B cell (primary cell): Measurements from ENCODE around the gene UGT1A9. TPM values are rescaled to one million over a fixed set of nuclear protein-coding genes. Genes with fewer than 3 reads are reported as not detected.

Source experiments
- ATAC-seq: fragments of 200-7000 bp; cut with Tn5 transposase; one replicate; pipeline ENCODE4 v1.10.0; 2021; ENCODE audit warnings: low read depth, mild to moderate bottlenecking, moderate number of reproducible peaks, moderate library complexity
- CTCF ChIA-PET: fragments of 350-600 bp; sonication (Branson Sonifier 250); formaldehyde crosslinking; loops from one replicate; lab custom pipeline; 2021; ENCODE audit warnings: antibody characterized with exemption, inconsistent platforms; lab: Charles Lee
- POLR2A ChIA-PET: fragments of 350-600 bp; sonication (Branson Sonifier 250); formaldehyde crosslinking; loops from one replicate; lab custom pipeline; 2021; ENCODE audit warnings: antibody characterized with exemption; lab: Charles Lee
- DNase-seq: peaks from one replicate; pipeline ENCODE4 v3.0.0; 2013
- H2AFZ ChIP-seq: 2 replicates; pipeline ENCODE4 v1.6.1; 2012; ENCODE audit warnings: mild to moderate bottlenecking, low read depth, low read length; ENCODE audit not compliant: insufficient read depth, poor library complexity, severe bottlenecking
- H3K27ac ChIP-seq, 2 donors: 1 replicate in 1 of 2; 2 replicates in 1 of 2; pipeline ENCODE4 v1.5.1; 2012 to 2013; ENCODE audit warnings: low read length in 2 of 2, mild to moderate bottlenecking in 2 of 2, moderate library complexity in 1 of 2
- H3K27me3 ChIP-seq, 4 experiments: fragments of 200-600 bp in 1 of 4; sonication (generic) in 1 of 4; replicated peaks in 1 of 4; 1 replicate in 2 of 4; 2 replicates in 2 of 4; pipeline versions ENCODE4 v1.6.1 to v1.7.0; 2013 to 2016; ENCODE audit warnings: low read length in 3 of 4, mild to moderate bottlenecking in 2 of 4, mixed read lengths in 1 of 4, moderate library complexity in 1 of 4; ENCODE audit not compliant: insufficient read depth in 4 of 4, control insufficient read depth in 3 of 4; ENCODE audit errors: control extremely low read depth in 1 of 4
- H3K36me3 ChIP-seq, 2 experiments: replicated peaks in 1 of 2; 1 replicate in 1 of 2; 2 replicates in 1 of 2; pipeline versions ENCODE4 v1.6.1 to v1.7.1; 2013; ENCODE audit warnings: low read length in 1 of 2; ENCODE audit not compliant: insufficient read depth in 2 of 2, control insufficient read depth in 1 of 2; ENCODE audit errors: control extremely low read depth in 1 of 2, extremely low read depth in 1 of 2
- H3K4me1 ChIP-seq, 2 donors: fragments of 200-600 bp in 1 of 2; sonication (generic) in 1 of 2; 1 replicate in 1 of 2; 2 replicates in 1 of 2; pipeline versions ENCODE4 v1.5.1 to v1.6.1; 2013 to 2017; ENCODE audit warnings: low read length in 2 of 2; ENCODE audit not compliant: control insufficient read depth in 2 of 2, insufficient read depth in 2 of 2
- H3K4me2 ChIP-seq: replicated peaks from 2 replicates; pipeline ENCODE3; 2012; ENCODE audit warnings: mild to moderate bottlenecking, low read depth, low read length; ENCODE audit not compliant: poor library complexity, severe bottlenecking
- H3K4me3 ChIP-seq, 5 experiments: fragments of 200-600 bp in 1 of 5; sonication (generic) in 1 of 5; 1 replicate in 3 of 5; 2 replicates in 2 of 5; pipeline versions ENCODE4 v1.5.1 to v1.7.0; 2011 to 2016; ENCODE audit warnings: low read length in 4 of 5, mild to moderate bottlenecking in 4 of 5, low read depth in 2 of 5, control low read depth in 1 of 5, moderate library complexity in 1 of 5; ENCODE audit not compliant: insufficient read depth in 1 of 5; ENCODE audit errors: control extremely low read depth in 1 of 5, extremely low read depth in 1 of 5
- H3K79me2 ChIP-seq: fragments of 200-600 bp; sonication (generic); one replicate; pipeline ENCODE4 v1.6.0; 2016; ENCODE audit warnings: low read length; ENCODE audit not compliant: control insufficient read depth, insufficient read depth
- H3K9ac ChIP-seq: fragments of 200-600 bp; sonication (generic); 2 replicates; pipeline ENCODE4 v1.6.1; 2017; ENCODE audit warnings: mild to moderate bottlenecking, low read length, moderate library complexity
- H3K9me3 ChIP-seq, 3 donors: one replicate each; pipeline versions ENCODE4 v1.6.1 to v1.7.1; 2013; ENCODE audit warnings: low read length in 2 of 3; ENCODE audit not compliant: control insufficient read depth in 2 of 3, insufficient read depth in 1 of 3; ENCODE audit errors: control extremely low read depth in 1 of 3
- H4K20me1 ChIP-seq: 2 replicates; pipeline ENCODE4 v1.6.0; 2012; ENCODE audit warnings: mild to moderate bottlenecking, low read length; ENCODE audit not compliant: insufficient read depth, control insufficient read depth, poor library complexity, severe bottlenecking
- H3K27ac Mint-ChIP-seq: one replicate; pipeline ENCODE4 v1.8.0; 2021; ENCODE audit warnings: mixed read lengths
- H3K27me3 Mint-ChIP-seq: one replicate; pipeline ENCODE4 v1.8.0; 2021; ENCODE audit warnings: mixed read lengths
- H3K4me1 Mint-ChIP-seq: one replicate; pipeline ENCODE4 v1.8.0; 2021; ENCODE audit warnings: mixed read lengths
- H3K4me3 Mint-ChIP-seq: one replicate; pipeline ENCODE4 v1.8.0; 2021; ENCODE audit warnings: mixed read lengths
- H3K9me3 Mint-ChIP-seq: one replicate; pipeline ENCODE4 v1.8.0; 2022; ENCODE audit warnings: mixed read lengths; ENCODE audit not compliant: insufficient read depth
- EZH2 ChIP-seq: IDR thresholded peaks from 2 replicates; pipeline ENCODE4 v1.6.1; 2012; ENCODE audit warnings: borderline replicate concordance, low read depth, mild to moderate bottlenecking, moderate library complexity, low read length; ENCODE audit not compliant: insufficient read depth, poor library complexity, severe bottlenecking
- WGBS: methylation state at CpG from one replicate; pipeline ENCODE4 v1.1.5; 2013; ENCODE audit warnings: missing lambda C conversion rate; ENCODE audit not compliant: insufficient coverage; 5-methylcytosine and 5-hydroxymethylcytosine counted together
- intact Hi-C: fragments of 100-400 bp; cut with micrococcal nuclease; formaldehyde crosslinking; loops from one replicate; pipeline ENCODE4 v1.10.0; 2022
- polyA plus RNA-seq: library from polyadenylated mRNA; depleted of rRNA; stranded (reverse); fragments of >200 nt; gene quantifications from 2 replicates; pipeline ENCODE4 v1.2.3, GENCODE V29; 2012
- total RNA-seq, 2 donors: library from RNA; stranded (reverse); fragments of 120-200 nt in 1 of 2; gene quantifications; 1 replicate in 1 of 2; 2 replicates in 1 of 2; pipeline versions ENCODE4 v1.2.3 to v1.2.4, GENCODE V29; 2013 to 2022
- TF ChIP-seq, protein P1 (sequence below): fragments of 200-600 bp; IDR thresholded peaks from one replicate; pipeline ENCODE4 v1.8.0; 2022; ENCODE audit warnings: antibody characterized with exemption, mild to moderate bottlenecking

Gene UGT1A9
- total and polyA plus RNA-seq, 2 donors (not counting 1 experiment from before 2014, with no cell fraction given): not detected

- no peaks in the 10 kb centered on the region for H3K9me3 Mint-ChIP-seq
- H3K27ac Mint-ChIP-seq: no peak overlapping the region
- H3K27me3 ChIP-seq: no peaks in the 10 kb centered on the region
- no peaks in the 10 kb centered on the region for H3K9me3 ChIP-seq
- H3K36me3 ChIP-seq: no peaks in the 10 kb centered on the region
- H3K4me1 ChIP-seq: no peaks in the 10 kb centered on the region
- H3K4me3 Mint-ChIP-seq: no peak overlapping the region
- 98% methylated on average over 5 of the region's 6 CpGs for WGBS
- H3K27ac ChIP-seq: no peak overlapping the region
- CTCF ChIA-PET: no interaction called here
- TF ChIP-seq, protein P1, sequence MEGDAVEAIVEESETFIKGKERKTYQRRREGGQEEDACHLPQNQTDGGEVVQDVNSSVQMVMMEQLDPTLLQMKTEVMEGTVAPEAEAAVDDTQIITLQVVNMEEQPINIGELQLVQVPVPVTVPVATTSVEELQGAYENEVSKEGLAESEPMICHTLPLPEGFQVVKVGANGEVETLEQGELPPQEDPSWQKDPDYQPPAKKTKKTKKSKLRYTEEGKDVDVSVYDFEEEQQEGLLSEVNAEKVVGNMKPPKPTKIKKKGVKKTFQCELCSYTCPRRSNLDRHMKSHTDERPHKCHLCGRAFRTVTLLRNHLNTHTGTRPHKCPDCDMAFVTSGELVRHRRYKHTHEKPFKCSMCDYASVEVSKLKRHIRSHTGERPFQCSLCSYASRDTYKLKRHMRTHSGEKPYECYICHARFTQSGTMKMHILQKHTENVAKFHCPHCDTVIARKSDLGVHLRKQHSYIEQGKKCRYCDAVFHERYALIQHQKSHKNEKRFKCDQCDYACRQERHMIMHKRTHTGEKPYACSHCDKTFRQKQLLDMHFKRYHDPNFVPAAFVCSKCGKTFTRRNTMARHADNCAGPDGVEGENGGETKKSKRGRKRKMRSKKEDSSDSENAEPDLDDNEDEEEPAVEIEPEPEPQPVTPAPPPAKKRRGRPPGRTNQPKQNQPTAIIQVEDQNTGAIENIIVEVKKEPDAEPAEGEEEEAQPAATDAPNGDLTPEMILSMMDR: no peak
- TF ChIP-seq EZH2: no peak
- H2AFZ ChIP-seq: no peak overlapping the region
- H4K20me1 ChIP-seq: no peaks in the 10 kb centered on the region
- ATAC-seq: no peak
- peaks cover 16% of the 10 kb centered on the region for H3K27me3 Mint-ChIP-seq
- intact Hi-C loops: no loop called here
- no peaks in the 10 kb centered on the region for H3K79me2 ChIP-seq
- POLR2A ChIA-PET: no interaction called here
- DNase-seq: no peak
- no peak overlapping the region for H3K9ac ChIP-seq
- H3K4me3 ChIP-seq: no peak overlapping the region
- no peaks in the 10 kb centered on the region for H3K4me1 Mint-ChIP-seq
- no peak overlapping the region for H3K4me2 ChIP-seq
These were observed 22.3 kb downstream of the UGT1A9 start for GRCh38 chr2:233693963-233694362.

DNA sequence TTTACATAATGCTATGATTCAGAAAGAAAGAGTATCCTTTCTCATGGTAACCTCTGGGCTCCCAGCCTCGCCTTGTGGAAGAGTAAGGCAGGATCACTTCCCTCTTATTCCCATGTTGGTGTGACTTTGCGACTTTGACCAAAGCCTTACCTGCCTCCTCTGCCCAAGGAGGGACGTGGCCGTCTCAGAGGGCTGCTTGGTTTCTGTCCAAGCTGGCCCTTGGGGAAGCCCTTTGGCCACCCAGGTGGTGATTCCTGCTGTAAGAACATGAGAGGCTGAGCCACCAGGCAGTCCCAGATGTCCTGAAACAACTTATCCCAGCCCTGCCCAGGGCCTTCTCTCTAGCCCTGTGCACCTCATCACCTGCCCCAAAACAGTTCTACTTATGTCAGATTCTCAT, 27.0 kb downstream of the UGT1A9 start:
- no peak for TF ChIP-seq EZH2
- TF ChIP-seq, protein P1: no peak
- Histone ChIP-seq H3K27me3 (no peaks in the 10 kb centered on the region), H3K9me3 (peaks cover 0 to 1% (median 0%) of the 10 kb centered on the region in 3 donors), H3K27ac (no peak overlapping the region), H3K4me1 (no peaks in the 10 kb centered on the region), H2AFZ (no peak overlapping the region), H3K79me2 (no peaks in the 10 kb centered on the region), H3K4me3 (no peak overlapping the region), H4K20me1 (no peaks in the 10 kb centered on the region), H3K4me2 (no peak overlapping the region), H3K36me3 (no peaks in the 10 kb centered on the region), H3K9ac (no peak overlapping the region)
- ChIA-PET CTCF (no interaction called here), POLR2A (no interaction called here)
- intact Hi-C loops: no loop called here
- Mint-ChIP-seq H3K4me3 (no peak overlapping the region), H3K27ac (no peak overlapping the region), H3K9me3 (no peaks in the 10 kb centered on the region), H3K27me3 (peaks cover 14% of the 10 kb centered on the region), H3K4me1 (no peaks in the 10 kb centered on the region)
- ATAC-seq (no peak), DNase-seq (no peak)
- WGBS: 92% methylated on average over 3 of the region's 4 CpGs
